ENCODE data around the gene C1R. TPM values are rescaled to one million over a fixed set of nuclear protein-coding genes. Genes with fewer than 3 reads are reported as not detected.

Gene C1R
- total and polyA plus RNA-seq, 2 of the 8 experiments (the other 6 are each of a cell fraction or from before 2014, with no cell fraction given), result 6.9 to 16.3 TPM

DNA sequence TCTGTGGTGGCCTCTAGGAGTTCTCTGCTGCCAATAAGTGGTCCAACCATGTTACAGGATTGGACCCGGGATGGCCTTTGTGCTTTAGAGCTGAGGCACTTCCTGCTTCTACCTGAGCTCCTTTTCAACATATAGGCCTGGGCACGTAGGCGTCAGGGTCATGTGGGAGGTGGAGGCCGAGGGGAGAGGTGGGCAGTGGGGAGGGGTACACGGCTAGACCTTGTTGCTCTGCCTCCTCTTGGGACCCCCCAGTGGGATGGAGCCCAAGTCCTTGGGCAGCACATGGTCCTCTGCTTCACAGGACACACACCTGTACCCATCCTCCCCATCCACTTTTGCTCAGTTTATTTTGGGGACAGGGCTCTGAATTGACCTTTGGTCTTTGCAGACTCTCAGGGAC is 29.1 kb upstream of the C1R start:
- 65% methylated on average over 4 of the region's 5 CpGs; no CpG with 5 or more reads in 1 of the 2 experiments for WGBS, 2 experiments (ENCODE audit: extremely low coverage in 1 of 2, insufficient coverage in 1 of 2, insufficient read length in 1 of 2, insufficient replicate concordance in 2 of 2, low coverage in 1 of 2, low lambda C conversion rate in 2 of 2, missing lambda C conversion rate in 1 of 2)
- no peak overlapping the region for H2BK120ac ChIP-seq (replicated peaks; ENCODE audit: low read depth, low read length)
- ChIA-PET CTCF (ENCODE audit: partially characterized antibody) (interaction anchor here (2.5 to 9.5 kb wide), 3 partner anchors 10 to 21 kb away, joined by 8 to 67 read pairs (median 21); partner anchors contain the start of gene C1RL), POLR2A (ENCODE audit: partially characterized antibody) (interaction anchor here (1.1 kb wide), 1 partner anchor 177 kb away, joined by 3 read pairs; the partner anchor contains the start of genes C12orf57 and RNU7-1)
- no peak overlapping the region for H4K5ac ChIP-seq (ENCODE audit: insufficient read length, low read depth, low read length)
- H3K9me3 ChIP-seq (ENCODE audit: insufficient read depth in 2 of 2, low read depth in 1 of 2, low read length in 1 of 2), result no peaks in the 10 kb centered on the region
- H3K4ac ChIP-seq (replicated peaks; ENCODE audit: insufficient read length, low read depth, low read length), result no peak overlapping the region
- FAIRE-seq, result no peak
- H3K23me2 ChIP-seq (ENCODE audit: low read depth, low read length), result no peaks in the 10 kb centered on the region
- H2BK5ac ChIP-seq (ENCODE audit: low read depth, low read length), result no peak overlapping the region; the same call in 1 of the 2 replicates
- H3K79me1 ChIP-seq (ENCODE audit: low read depth, low read length), result no peaks in the 10 kb centered on the region
- no peak overlapping the region for H2AK5ac ChIP-seq (ENCODE audit: low read depth, low read length)
- H3K79me2 ChIP-seq (ENCODE audit: control insufficient read depth in 1 of 2, insufficient read depth in 2 of 2, low read length in 2 of 2), result no peaks in the 10 kb centered on the region
- H3K23ac ChIP-seq (ENCODE audit: insufficient read length), result no peak overlapping the region
- DNase-seq (ENCODE audit: low read depth in 1 of 2, low spot score in 2 of 2), result no peak
- no peak overlapping the region for H3K56ac ChIP-seq (replicated peaks; ENCODE audit: insufficient read length, low read depth, low read length)
- no peak overlapping the region for H3K4me2 ChIP-seq (ENCODE audit: insufficient read depth in 1 of 2, low read depth in 2 of 2, low read length in 2 of 2)
- H3K18ac ChIP-seq (ENCODE audit: extremely low read depth, low read length), result no peak overlapping the region
- H3K27me3 ChIP-seq (replicated peaks in 1 of 4; ENCODE audit: control insufficient read depth in 3 of 4, extremely low read depth in 1 of 4, insufficient read depth in 3 of 4, low read length in 3 of 4), result no peaks in the 10 kb centered on the region
- H3K14ac ChIP-seq (ENCODE audit: insufficient read length), result no peak overlapping the region
- no peak overlapping the region for H2BK15ac ChIP-seq (ENCODE audit: low read length)
- H4K20me1 ChIP-seq (replicated peaks in 1 of 2; ENCODE audit: control insufficient read depth in 1 of 2, insufficient read depth in 2 of 2, low read length in 2 of 2), result no peaks in the 10 kb centered on the region
- no peak overlapping the region for H3K9ac ChIP-seq (replicated peaks in 1 of 4; ENCODE audit: extremely low read depth in 1 of 4, low read depth in 3 of 4, low read length in 3 of 4)
- no peak overlapping the region for H2AFZ ChIP-seq (ENCODE audit: low read length)
- H2BK12ac ChIP-seq (ENCODE audit: low read depth, low read length), result no peak overlapping the region
- H3K27ac ChIP-seq (ENCODE audit: low read depth, low read length), result no peak overlapping the region
- no peak overlapping the region; the same call in 1 of the 2 replicates for H4K8ac ChIP-seq (ENCODE audit: extremely low read depth, insufficient read depth, low read length)
- H2BK20ac ChIP-seq (ENCODE audit: low read length), result no peak overlapping the region
- no peaks in the 10 kb centered on the region for H3K36me3 ChIP-seq (ENCODE audit: control insufficient read depth in 2 of 4, insufficient read depth in 4 of 4, low read length in 3 of 4)
- no peaks in the 10 kb centered on the region for H3K4me1 ChIP-seq (replicated peaks in 1 of 4; ENCODE audit: control insufficient read depth in 3 of 4, insufficient read depth in 4 of 4, low read length in 3 of 4)
- H4K91ac ChIP-seq (replicated peaks; ENCODE audit: insufficient read length, low read length), result no peak overlapping the region
- H3K4me3 ChIP-seq (ENCODE audit: extremely low read depth in 1 of 4, insufficient read depth in 2 of 4, low read depth in 3 of 4, low read length in 4 of 4), result no peak overlapping the region
- TF ChIP-seq EGR1 (IDR thresholded peaks at IDR 0.05; ENCODE audit: borderline replicate concordance, low read depth, low read length), result no peak
- no peak for TF ChIP-seq JUND (IDR thresholded peaks at IDR 0.05; ENCODE audit: low read length)
- no peak for TF ChIP-seq TCF12 (IDR thresholded peaks at IDR 0.05; ENCODE audit: low read depth, low read length)
- TF ChIP-seq SIN3A (conservative IDR thresholded peaks at IDR 0.05 in 1 of 2, IDR thresholded peaks at IDR 0.05 in 1 of 2; ENCODE audit: low read depth in 1 of 2, low read length in 2 of 2), result no peak
- TF ChIP-seq BCL11A (IDR thresholded peaks at IDR 0.05; ENCODE audit: low read depth in 2 of 2, low read length in 2 of 2), result no peak
- TF ChIP-seq JUN (IDR thresholded peaks at IDR 0.05; ENCODE audit: low read depth, low read length), result no peak
- TF ChIP-seq RXRA (IDR thresholded peaks at IDR 0.05; ENCODE audit: insufficient read depth, low read depth, low read length), result no peak
- TF ChIP-seq, protein P1, sequence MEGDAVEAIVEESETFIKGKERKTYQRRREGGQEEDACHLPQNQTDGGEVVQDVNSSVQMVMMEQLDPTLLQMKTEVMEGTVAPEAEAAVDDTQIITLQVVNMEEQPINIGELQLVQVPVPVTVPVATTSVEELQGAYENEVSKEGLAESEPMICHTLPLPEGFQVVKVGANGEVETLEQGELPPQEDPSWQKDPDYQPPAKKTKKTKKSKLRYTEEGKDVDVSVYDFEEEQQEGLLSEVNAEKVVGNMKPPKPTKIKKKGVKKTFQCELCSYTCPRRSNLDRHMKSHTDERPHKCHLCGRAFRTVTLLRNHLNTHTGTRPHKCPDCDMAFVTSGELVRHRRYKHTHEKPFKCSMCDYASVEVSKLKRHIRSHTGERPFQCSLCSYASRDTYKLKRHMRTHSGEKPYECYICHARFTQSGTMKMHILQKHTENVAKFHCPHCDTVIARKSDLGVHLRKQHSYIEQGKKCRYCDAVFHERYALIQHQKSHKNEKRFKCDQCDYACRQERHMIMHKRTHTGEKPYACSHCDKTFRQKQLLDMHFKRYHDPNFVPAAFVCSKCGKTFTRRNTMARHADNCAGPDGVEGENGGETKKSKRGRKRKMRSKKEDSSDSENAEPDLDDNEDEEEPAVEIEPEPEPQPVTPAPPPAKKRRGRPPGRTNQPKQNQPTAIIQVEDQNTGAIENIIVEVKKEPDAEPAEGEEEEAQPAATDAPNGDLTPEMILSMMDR (IDR thresholded peaks at IDR 0.05; ENCODE audit: control extremely low read depth in 1 of 3, insufficient read depth in 1 of 3, low read depth in 1 of 3, low read length in 3 of 3), result no peak
- TF ChIP-seq CEBPB (IDR thresholded peaks at IDR 0.05; ENCODE audit: low read depth, low read length), result no peak
- TF ChIP-seq BACH1 (IDR thresholded peaks at IDR 0.05; ENCODE audit: low read length), result no peak
- no peak for TF ChIP-seq HDAC2 (IDR thresholded peaks at IDR 0.05; ENCODE audit: borderline replicate concordance in 1 of 2, low read depth in 2 of 2, low read length in 2 of 2)
- no peak for TF ChIP-seq SP2 (IDR thresholded peaks at IDR 0.05; ENCODE audit: low read length)
